Stimulated activated CD4-positive, alpha-beta T cell treated with anti-CD3 and anti-CD28 coated beads, Interleukin-2, amount 100 ng/mL, for 48 hours (primary cell): ENCODE measurements around the gene PHF19.

ENCODE experiments used
- DNase-seq, 2 donors: peaks; one replicate each; pipeline ENCODE4 v3.0.0-alpha.2; 2020

Gene PHF19

GRCh38 chr9:120912958-120913646, 36.1 kb upstream of the PHF19 start:
- DNase-seq, result no peak

- no peak for DNase-seq
Observed at GRCh38 chr9:120911295-120911837, 34.4 kb upstream of the PHF19 start.

GRCh38 chr9:120910643-120911042, 33.7 kb upstream of the PHF19 start:
- no peak for DNase-seq

- DNase-seq, result no peak
Observed at GRCh38 chr9:120909904-120910303, 32.9 kb upstream of the PHF19 start.

- DNase-seq, result no peak
Observed at GRCh38 chr9:120905315-120906164, 28.6 kb upstream of the PHF19 start.

GRCh38 chr9:120904978-120905301, 28.0 kb upstream of the PHF19 start:
- no peak for DNase-seq

GRCh38 chr9:120904061-120904977, 27.3 kb upstream of the PHF19 start:
- no peak for DNase-seq

- no peak for DNase-seq
Observed at GRCh38 chr9:120902569-120903535, 25.9 kb upstream of the PHF19 start.

GRCh38 chr9:120901755-120902568, 25.0 kb upstream of the PHF19 start:
- DNase-seq, result no peak

- no peak for DNase-seq
Observed at GRCh38 chr9:120900824-120901223, 23.8 kb upstream of the PHF19 start.

GRCh38 chr9:120899490-120900068, 22.6 kb upstream of the PHF19 start:
- DNase-seq, result no peak

GRCh38 chr9:120898396-120898795, 21.4 kb upstream of the PHF19 start:
- no peak for DNase-seq

GRCh38 chr9:120895951-120896350, 19.0 kb upstream of the PHF19 start:
- DNase-seq, result no peak

- no peak for DNase-seq
Observed at GRCh38 chr9:120894321-120895148, 17.5 kb upstream of the PHF19 start.

- no peak for DNase-seq
Observed at GRCh38 chr9:120893611-120894307, 16.8 kb upstream of the PHF19 start.

GRCh38 chr9:120892748-120893610, 16.0 kb upstream of the PHF19 start:
- no peak for DNase-seq

GRCh38 chr9:120891884-120892747, 15.1 kb upstream of the PHF19 start:
- DNase-seq, result no peak
